ENCODE results near the gene LIMS2.

Gene LIMS2

DNA sequence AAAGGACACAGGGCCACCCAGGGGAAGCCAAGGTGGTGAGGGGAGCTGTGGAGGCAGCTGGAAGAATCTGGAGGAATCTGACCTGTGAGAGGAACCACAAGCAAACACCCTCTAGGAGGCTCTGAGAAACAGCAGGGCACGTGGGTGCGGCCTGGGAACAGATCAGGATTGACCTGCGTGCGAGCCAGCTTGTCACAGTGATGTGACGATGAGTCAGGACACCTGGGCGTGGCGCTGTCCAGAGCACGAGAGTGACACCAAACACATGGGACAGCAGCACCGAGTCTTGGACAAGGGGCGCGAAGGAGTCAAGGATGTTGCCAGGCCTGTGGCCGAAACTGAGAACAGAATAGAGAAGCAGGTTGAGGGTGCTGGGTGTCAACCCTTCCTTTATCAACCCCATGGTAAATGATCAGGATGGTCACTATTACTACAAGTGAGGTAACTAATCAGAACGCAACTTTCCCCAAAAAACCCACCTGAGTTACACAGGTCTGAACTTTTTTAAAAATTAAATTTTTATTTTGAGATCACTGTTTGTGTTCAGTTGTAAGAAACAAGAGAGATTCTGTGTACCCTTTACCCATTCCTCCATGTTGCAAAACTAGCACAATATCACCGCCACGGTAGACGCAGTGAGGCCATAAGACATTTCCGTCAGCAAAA is 25.3 kb upstream of the LIMS2 start:
- no peak for DNase-seq

DNA sequence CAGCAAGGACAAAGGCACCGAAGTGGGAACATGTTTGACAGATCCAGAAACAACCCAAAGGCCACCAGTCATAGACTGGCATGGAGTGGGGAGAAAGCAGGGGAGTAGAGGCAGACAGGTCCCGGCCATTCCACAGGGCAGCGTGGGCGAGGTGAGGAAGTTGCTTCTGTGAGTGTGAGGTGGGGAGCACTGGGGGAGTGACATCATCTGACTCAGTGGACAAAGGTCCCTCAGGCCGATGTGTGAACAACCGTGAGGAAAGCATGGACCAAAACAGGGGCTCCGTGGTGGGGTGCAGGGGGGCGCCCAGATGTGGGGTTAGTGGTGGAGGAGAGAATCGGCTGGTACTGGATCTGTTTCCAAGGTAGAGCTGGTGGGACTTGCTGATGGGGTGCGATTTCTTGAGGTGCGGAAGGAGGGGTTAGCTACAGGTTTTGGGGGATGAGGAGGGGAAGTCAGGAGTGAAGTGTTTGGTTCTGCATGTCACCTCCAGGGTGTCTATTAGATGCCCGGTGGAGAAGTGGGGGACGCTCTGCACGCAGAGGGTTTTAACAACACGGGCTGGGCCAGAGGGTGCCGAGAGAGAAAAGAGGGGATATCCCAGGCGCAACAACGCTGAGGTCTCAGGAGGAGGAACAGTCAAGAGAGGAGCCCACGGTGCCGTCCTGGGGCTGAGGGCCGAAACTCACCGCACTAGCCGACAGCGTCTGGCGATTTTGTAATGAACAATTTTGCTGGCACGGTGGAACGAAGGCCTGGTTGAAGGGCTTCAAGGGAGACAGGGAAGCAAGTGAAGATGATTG is 23.4 kb upstream of the LIMS2 start:
- no peak for DNase-seq

DNA sequence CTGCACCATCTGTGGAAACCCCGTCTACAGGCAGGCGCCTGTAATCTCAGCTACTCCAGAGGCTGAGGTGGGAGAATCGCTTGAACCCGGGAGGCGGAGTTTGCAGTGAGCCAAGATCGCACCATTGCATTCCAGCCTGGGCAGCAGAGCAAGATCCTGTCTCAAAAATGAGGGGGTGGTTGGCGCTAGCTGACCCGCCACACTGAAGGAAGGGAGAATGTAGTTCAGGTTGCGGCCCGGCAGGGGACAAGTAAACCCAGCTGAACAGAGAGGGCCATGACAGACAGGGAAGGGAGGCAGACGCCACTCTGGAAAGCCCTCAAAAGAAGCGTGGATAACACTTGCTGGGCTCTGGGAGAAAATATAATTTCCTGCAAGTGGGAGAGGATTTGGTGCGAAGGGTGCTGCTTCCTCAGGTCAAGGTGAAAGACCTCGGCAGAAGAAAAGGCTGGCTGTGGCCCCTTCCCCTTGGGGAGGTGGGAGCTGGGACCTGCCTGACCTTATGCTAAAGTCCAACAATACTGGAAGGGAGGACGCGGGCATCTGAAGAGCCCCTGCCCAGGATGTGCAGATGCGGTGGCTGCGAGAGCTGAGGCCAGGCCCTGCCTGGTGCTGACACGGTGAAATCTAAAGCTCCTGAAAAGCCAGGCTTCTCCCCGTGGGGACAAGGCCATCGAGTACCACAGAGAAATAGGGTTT is 22.3 kb upstream of the LIMS2 start:
- DNase-seq = no peak

DNA sequence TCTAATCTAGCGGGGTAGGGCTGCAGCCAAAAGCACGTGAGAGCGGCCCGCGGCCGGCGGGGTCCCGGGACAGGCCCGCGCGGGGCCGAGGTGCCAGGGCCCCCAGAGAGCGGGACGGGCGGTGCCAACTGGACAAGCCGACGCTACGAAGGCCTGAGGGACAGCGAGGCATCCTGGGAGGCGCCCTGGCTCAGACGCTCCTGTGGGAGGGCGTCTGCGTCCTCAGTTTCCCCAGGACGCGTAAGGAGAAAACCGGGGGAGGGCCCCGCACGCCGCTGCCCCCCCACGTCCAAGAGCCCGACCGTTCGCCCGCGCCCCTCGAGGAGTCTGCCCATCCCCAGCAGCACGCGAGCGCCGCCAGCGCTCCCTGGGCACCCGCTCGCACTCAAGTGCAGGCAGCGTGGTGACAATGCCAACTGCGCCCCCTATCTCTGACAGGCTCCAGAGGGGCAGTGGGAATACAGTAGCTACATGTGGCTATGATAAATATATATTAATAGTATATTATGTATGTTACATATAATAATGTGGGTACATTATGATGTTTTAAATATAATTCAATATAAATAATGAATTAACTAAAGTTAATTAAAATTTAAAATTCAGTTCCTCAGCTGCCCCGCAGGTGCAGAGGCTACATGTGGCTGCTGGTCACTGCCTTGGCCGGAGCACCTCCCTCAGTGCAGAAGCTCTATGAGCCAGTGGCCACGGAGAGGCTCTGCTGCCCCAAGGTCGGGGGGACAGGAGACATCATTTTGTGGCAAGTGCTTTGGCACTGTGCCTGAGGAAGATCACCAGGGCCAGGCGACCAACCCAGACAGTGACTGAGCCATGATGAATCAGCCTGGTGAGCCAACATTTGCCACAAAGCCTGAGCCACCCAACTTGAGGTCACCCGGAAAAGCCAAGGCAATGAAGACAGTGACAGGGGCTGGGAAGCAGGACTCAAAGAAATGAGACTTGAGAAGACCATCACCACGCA is 20.5 kb upstream of the LIMS2 start:
- peak; percentile 46 for DNase-seq

DNA sequence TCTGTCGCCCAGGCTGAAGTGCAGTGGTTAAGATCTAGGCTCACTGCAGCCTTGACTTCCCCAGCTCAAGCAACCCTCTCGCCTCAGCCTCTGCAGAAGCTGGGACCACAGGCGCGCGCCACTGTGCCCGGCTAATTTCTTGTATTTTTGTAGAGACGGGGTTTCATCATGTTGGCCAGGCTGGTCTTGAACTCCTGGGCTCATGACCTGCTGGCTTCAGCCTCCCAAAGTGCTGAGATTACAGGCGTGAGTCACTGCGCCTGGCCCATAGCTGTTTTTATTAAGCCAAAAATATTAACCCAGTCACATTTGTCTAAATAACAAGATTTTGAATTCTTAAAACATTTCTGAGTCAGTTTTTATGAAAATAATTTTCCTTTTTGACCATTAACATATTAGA is 19.7 kb upstream of the LIMS2 start:
- no peak for DNase-seq

DNA sequence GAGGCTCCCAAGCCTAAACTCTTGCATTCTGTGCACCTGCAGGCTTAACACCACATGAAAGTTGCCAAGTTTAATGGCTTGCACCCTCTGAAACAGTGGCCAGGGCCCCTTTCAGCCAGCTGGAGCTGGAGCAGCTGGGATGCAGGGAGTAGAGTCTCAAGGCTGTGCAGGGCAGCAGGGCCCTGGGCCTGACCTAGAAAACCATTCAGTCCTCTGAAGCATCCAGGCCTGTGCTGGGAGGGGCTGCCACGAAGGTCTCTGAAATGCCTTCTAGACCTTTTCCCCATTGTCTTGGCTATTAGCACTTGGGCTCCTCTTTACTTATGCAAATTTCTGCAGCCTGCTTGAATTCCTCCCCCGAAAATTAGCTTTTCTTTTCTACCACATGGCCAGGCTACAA is 15.4 kb upstream of the LIMS2 start:
- DNase-seq = no peak

DNA sequence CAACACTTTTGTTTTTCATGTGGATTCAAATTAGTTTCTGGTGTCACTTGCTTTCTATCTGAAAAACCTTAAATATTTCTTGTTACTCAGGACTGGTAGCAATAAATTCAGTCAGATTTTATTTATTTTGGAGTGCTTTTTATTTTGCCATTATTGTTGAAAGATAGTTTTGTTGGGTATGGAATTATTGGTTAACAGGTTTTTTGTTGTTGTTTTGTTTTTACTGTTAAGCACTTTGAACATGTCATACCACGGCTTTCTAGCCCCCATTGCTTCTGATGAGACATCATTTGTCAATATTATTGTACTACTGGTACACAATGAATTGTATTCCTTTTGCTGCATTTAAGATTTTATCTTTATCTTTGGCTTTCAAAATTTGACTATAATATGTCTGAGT is 13.1 kb upstream of the LIMS2 start:
- no peak for DNase-seq

DNA sequence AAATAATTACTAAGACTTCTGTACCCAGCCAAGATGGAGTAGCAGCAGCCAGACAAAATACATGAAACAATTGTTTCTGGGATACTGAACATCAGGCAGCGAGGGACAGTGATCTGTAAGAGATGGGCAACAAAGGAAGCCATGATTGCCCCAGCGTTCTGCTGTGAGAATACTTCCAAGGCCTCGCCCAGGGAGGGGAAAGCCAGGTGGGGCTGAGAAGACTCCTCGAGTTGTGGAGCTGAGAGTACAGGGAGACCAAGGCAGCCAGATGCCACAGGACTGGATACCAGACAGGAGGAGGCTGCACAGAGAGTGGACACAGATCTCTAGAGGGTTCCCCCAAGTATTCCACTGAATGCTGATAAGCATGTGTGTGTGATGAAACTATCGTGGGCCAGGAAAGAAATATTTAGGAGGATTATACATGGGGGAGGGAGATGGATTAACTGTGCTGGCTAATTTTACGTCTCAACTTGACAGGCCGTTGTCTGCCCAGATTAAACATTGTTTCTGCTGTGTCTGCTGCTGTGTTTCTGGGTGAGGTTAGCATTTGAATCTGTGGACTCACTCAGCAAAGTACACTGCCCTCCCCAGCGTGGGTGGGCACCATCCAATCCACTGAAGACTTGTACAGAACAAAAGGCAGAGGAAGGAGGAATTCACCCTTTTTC is 10.2 kb upstream of the LIMS2 start:
- DNase-seq = no peak

DNA sequence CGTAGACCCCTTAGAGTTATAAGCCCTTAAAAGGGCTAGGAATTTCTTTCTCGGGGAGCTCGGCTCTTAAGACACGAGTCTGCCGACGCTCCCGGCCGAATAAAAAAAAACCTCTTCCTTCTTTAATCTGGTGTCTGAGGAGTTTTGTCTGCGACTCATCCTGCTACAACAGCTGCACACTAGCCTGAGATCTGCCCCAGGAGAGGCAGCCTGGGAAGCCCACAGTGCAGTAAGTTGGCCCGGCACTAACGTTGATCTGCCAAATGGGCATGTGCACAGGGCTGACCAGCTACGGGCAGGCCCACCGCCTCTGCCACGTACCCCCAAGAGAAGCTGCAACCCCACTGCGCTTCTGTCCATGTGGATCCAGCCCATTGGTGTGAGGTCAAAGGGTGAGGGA is 8.4 kb upstream of the LIMS2 start:
- DNase-seq = no peak

DNA sequence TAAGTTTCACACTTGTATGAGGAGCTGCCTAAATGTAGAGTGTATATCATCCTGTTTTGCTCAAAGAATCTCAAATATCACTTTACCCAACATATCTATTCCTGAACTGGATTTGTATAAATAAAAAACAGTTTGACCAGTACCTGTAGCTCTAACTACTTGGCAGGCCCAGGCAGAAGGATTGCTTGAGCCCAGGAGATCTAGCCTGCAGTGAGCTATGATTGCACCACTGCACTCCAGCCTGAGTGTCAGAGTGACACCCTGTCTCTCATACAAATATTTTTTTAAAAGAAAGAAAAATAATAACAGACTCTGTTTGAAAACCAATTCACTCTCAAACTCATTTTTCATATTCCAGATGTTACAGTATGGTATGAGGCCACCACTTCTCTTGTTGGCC is 7.7 kb upstream of the LIMS2 start:
- DNase-seq = no peak

DNA sequence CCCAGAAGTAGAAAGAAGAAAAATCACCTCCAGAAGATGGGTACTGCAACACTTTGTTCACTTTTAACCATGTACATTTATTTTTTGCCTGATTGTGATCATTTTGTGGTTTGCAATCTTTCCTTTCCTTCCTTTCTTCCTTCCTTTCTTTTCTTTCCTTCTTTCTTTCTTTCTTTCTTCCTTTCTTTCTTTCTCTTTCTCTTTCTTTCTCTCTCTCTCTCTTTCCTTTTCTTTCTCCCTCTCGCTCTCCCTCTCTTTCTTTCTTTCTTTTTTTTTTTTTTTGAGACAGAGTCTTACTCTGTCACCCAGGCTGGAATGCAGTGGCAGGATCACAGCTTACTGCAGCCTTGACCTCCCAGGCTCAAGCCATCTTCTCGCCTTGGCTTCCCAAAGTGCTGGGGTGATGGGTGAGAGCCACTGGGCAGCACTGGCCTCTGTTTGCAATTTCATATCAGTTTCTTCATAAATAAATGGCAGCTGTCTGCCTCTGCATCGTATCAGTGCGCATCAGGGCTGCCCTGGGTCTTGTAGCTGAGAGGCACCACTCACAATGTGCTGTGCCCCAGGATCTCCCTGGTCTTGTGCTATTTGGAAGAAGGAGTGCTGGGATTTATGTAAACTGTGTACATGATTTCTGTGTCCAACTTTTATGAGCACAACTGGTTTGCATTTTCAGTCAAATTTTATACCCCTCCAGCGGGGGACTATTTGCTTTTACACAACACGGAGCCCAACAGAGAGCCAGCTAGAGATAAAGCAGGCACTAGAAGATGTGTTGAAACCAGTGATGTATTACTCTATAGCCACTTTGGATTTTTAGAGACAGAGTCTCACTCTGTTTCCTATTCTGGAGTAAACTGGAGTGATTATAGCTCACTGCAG is 6.9 kb upstream of the LIMS2 start:
- no peak for DNase-seq

DNA sequence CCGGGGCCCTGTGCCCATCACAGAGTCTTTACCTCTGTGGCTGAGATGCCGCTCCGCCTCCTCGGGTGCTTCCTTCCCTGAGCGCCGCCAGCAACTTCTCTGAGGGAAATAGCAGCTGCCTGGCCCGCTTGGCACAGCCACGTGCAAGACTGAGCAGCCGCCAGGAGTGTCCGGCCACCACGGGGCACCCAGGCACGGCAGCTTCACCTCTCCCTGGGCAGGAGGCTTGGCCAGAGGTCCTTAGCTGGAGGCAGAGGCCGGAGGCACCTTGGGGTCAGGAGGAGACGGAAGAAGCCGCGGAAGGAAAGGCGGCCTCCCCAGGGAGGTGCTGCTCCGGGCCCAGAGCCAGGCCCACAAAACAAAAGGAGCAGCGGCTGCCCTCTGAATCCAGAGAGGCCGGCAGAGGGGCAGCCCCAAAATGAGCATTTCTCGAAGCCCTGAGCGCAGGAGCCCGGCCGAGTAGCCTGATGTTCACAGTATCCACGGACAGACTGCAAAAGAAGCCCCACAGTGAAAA is 6.0 kb upstream of the LIMS2 start:
- DNase-seq = no peak

DNA sequence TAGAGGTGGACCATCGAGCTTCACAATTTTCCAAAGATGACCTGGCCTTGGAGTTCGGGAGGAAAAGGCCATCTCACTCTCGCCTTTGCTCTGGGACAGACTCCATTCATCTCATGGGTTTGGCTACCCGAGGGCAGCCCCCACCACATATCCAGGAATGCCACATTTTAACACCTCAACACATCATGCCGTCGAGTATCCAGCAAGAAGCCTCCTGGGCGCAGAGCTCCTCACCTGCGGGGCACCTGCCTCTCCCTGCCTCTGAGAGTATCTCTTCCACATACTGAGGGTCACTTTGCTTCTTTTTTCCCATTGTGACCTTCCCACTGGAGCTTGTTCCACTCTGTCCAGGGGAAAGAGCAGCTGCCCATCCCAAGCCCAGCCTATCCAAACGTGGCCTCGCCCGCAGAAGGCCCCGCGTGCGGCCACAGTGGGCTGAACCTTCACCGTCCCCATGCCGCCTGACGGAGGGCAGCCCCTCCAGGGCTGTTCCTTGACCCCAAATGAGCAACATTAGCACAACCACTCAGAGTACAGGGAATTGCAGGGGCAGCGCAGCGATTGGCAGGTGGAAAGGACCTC is 5.5 kb upstream of the LIMS2 start:
- no peak for DNase-seq

DNA sequence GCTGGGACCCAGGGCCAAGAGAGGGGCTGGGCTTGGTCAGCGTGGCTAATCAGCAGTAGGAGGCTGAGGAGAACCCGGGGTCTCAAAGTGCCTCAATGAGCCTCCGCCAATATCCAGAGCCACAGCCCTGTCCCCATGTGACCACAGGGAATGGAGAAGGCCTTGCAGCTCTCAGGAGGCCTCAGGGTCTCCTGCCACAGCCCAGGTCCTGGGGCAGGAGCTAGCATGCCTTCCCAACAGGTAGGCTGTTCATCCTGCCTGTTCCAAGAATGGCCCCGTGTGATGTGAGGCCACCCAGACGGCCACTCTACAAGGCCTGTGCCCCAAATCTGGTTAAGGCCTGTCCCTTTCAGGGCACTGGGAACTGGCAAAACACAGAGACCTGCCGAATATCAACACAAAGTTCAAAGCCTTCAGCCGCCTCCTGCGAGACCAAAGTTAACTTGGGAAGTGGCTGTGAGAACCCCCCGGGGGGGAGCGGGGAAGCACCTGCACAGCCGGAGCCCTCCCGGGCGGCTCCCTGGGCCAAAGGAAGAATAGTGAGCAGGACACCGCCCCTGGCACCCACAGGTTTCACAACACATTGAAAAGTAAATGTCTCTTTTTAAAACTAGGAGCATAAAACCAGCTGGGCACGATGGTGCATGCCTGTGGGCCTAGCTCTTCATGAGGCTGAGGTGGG is 4.5 kb upstream of the LIMS2 start:
- DNase-seq = no peak

DNA sequence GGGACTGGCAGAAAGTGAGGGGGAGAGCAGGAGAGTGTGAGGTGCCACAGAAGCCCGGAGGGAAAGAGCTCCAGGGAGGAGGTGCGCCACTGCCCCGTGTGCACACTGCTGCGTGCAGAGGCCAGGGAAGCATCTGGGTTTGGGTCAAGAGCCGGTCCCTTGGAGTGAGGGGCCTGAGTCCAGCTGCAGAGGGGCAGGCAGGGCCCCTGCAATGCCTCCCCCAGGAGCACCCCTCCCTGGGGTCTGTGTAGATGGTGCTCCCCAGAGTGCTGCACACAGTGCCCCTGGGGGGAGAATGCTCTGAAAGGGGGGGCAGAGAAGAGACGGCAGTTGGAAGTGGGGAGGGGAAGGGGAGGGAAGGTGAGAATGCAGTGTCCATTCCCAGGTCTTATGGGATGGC is 3.7 kb upstream of the LIMS2 start:
- no peak for DNase-seq

DNA sequence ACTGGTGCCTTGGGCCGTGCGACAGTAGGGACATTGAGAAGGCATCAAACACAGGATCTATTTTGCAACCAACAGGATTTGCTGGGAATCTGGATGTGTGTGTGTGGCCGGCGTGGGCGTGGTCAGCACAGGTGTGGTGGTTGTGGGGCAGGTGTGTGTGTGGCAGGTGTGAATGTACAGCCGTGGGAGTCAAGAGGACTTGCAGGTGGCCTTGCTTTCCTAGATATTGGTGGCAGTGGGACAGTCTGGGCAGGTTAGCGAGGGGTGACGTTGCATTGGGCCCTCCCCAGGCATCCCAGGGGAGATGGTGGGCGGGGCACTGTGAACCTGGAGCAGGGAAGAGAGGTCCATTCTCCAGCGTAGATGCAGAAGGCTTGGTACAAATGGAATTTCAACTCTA is 3.2 kb upstream of the LIMS2 start:
- no peak for DNase-seq

DNA sequence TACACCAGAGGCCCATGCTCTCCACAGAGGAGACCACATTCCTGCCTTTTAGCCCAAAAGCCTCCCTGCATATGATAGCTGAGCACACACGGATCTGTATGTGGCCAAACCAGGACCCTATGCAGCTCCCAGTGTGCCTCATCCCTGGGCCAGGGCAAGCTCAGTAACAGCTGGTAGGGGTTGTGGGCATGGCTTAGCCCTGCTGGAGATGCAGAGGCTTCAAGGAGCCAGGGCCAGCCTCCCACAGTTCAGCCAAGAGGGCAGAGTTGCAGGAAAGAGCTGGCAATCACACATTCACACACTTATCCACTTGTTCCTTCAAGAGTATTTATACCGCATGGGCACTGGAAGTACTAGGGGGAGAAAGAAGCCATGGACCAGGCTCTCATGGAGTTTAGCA is 1.6 kb upstream of the LIMS2 start:
- DNase-seq = no peak

DNA sequence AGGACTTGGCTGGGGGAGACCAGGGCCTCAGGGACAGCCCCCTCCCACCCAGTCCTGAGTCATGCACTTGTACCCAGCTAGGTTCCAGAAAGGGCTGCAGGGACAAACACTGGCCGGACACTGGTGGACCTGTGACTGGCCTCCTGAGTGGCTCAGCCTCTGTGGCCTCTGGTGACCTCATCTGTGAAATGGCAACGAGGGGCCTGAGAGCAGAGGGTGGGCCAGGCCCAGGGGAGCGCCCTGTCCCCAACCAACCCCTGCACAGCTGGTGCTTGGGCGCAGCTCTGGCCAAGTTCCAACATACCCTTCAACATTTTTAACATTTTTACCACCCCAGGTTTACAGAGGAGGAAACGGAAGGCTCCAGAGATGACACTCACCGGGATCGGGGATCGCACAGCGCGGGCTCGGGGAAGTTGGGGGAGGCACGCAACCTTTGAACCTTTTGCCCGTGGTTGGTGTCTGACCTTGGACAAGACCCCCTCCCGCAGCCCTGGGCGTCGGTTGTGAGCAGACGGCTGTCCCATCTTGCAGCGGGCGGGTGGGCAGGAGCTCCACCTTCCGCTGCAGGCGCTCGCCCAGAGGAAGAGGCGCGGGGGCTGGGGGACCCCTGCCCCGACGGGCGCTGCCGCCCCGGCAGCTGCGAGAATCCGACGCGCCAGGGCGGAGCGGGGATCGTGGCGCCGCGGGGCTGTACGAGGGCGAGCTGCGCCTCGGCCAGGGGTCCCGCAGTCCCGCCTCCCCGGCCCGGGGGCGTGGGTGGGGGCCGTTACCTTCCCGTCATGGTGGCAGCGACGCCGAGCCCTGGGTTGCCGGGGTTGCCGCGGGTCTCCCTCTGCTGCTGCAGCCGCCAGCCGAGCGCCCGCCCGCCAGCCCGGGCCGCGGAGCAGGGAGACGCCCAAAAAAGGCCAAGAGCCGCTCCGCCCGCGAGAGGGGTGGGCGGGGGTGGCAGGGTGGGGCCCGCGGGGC is 805 bp downstream of the LIMS2 start:
- no peak for DNase-seq

Data from DMS79 (cell line).